Thyroid gland (tissue), 4 donors: ENCODE data around the gene PANX2. TPM values are rescaled to one million over a fixed set of nuclear protein-coding genes. Genes with fewer than 3 reads are reported as not detected.

Experiments used
- DNase-seq, 2 donors: peaks; one replicate each; pipeline ENCODE4 v3.0.0-alpha.2; 2019
- H3K27ac ChIP-seq, 3 donors: fragments of 200-600 bp; sonication (generic); 1 replicate in 2 of 3; 2 replicates in 1 of 3; pipeline ENCODE4 v1.5.1; 2016 to 2019; ENCODE audit warnings: mild to moderate bottlenecking in 1 of 3, moderate library complexity in 1 of 3
- H3K27me3 ChIP-seq: fragments of 200-600 bp; sonication (generic); one replicate; pipeline ENCODE4 v1.5.1; 2019
- H3K36me3 ChIP-seq, 2 donors: fragments of 200-600 bp; sonication (generic); one replicate each; pipeline ENCODE4 v1.5.1; 2016 to 2019
- H3K4me1 ChIP-seq, 2 donors: fragments of 200-600 bp; sonication (generic); one replicate each; pipeline ENCODE4 v1.5.1; 2017 to 2019
- H3K4me3 ChIP-seq, 3 donors: fragments of 200-600 bp; sonication (generic); replicated peaks in 1 of 3; 1 replicate in 2 of 3; 2 replicates in 1 of 3; pipeline ENCODE4 v1.5.1; 2016; ENCODE audit warnings: mild to moderate bottlenecking in 1 of 3
- H3K9me3 ChIP-seq: fragments of 200-600 bp; sonication (generic); one replicate; pipeline ENCODE4 v1.5.1; 2017
- POLR2A ChIP-seq, 2 donors: fragments of 450-650 bp; IDR thresholded peaks; one replicate each; pipeline ENCODE4 v1.6.1; 2017; ENCODE audit warnings: antibody characterized with exemption in 2 of 2, mild to moderate bottlenecking in 2 of 2, moderate library complexity in 1 of 2
- WGBS, 2 donors: methylation state at CpG; one replicate each; pipeline ENCODE4 v1.1.5; 2017; 5-methylcytosine and 5-hydroxymethylcytosine counted together
- intact Hi-C: fragments of 100-400 bp; cut with DNase I; formaldehyde crosslinking; loops from one replicate; pipeline ENCODE4 v1.15.1; 2023
- total RNA-seq, 4 donors: library from RNA; depleted of rRNA; stranded (reverse); fragments of >200 nt; gene quantifications; one replicate each; pipeline ENCODE4 v1.2.3, GENCODE V29; 2016
- TF ChIP-seq, protein P1 (sequence below), 6 experiments: fragments of 200-600 bp in 3 of 6; fragments of 450-650 bp in 3 of 6; sonication (generic) in 3 of 6; IDR thresholded peaks; one replicate each; pipeline ENCODE4 v1.5.1; 2016 to 2019; ENCODE audit warnings: antibody characterized with exemption in 6 of 6, mild to moderate bottlenecking in 2 of 6, inconsistent platforms in 1 of 6, moderate library complexity in 1 of 6

PANX2 gene
- total RNA-seq, 4 donors from 2014 or later, result 9.0 to 12.1 (median 10.9) TPM

DNA sequence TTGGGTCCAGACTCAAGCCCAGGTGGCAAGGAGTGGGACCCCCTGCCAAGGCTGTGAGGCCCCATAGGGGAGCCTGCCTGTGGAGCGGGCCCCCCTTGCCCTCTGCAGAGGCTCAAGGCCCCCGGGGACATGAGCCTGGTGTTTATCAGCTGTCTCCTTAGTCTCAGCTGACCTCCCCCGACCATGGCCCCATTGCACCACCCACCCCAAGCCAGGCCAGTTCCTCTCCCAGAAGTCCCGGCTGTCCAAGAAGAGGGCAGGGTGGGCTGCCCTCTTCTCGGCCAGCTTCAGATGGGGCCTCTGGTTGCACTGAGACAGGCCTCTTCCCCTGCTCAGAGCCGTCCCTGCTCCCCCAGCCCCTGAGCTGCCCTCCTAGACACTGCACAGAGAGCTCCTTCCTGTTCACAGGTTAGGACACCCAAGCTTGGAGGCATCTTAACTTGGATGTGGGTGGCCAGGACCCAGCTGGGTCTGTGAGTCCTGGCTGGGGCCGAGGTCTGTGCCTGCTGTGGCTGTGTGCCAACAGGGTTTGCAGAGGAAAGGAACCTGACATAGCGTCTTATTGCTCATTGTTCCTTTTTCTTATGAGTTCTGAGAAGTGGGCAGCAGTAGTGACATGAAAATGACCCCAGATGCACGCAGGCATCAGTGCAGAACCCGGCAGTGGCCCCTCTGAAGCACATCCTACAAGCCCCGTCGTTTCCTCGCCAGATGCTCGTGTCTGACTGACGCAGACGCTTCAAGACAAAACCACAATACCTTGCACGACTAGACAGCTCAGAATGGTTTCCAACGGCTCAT is 20.6 kb downstream of the PANX2 start:
- DNase-seq, result no peak
- Histone ChIP-seq H3K9me3 (no peaks in the 10 kb centered on the region), H3K36me3 (peaks cover 11% of the 10 kb centered on the region in 2 donors), H3K4me1 (peaks cover 33 to 40% of the 10 kb centered on the region in 2 donors), H3K27me3 (no peaks in the 10 kb centered on the region), H3K27ac (peak overlapping the region; percentile 80 to 91 (median 83)), H3K4me3 (peak overlapping the region in 1 of 3 donors; percentile 23)
- TF ChIP-seq, protein P1, sequence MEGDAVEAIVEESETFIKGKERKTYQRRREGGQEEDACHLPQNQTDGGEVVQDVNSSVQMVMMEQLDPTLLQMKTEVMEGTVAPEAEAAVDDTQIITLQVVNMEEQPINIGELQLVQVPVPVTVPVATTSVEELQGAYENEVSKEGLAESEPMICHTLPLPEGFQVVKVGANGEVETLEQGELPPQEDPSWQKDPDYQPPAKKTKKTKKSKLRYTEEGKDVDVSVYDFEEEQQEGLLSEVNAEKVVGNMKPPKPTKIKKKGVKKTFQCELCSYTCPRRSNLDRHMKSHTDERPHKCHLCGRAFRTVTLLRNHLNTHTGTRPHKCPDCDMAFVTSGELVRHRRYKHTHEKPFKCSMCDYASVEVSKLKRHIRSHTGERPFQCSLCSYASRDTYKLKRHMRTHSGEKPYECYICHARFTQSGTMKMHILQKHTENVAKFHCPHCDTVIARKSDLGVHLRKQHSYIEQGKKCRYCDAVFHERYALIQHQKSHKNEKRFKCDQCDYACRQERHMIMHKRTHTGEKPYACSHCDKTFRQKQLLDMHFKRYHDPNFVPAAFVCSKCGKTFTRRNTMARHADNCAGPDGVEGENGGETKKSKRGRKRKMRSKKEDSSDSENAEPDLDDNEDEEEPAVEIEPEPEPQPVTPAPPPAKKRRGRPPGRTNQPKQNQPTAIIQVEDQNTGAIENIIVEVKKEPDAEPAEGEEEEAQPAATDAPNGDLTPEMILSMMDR (IDR thresholded peaks at IDR 0.05), result no peak
- no peak for TF ChIP-seq POLR2A (IDR thresholded peaks at IDR 0.05)
- WGBS, 2 donors, result 62% methylated on average over 16 to 17 of the region's 18 CpGs
- intact Hi-C loops, result no loop called here

DNA sequence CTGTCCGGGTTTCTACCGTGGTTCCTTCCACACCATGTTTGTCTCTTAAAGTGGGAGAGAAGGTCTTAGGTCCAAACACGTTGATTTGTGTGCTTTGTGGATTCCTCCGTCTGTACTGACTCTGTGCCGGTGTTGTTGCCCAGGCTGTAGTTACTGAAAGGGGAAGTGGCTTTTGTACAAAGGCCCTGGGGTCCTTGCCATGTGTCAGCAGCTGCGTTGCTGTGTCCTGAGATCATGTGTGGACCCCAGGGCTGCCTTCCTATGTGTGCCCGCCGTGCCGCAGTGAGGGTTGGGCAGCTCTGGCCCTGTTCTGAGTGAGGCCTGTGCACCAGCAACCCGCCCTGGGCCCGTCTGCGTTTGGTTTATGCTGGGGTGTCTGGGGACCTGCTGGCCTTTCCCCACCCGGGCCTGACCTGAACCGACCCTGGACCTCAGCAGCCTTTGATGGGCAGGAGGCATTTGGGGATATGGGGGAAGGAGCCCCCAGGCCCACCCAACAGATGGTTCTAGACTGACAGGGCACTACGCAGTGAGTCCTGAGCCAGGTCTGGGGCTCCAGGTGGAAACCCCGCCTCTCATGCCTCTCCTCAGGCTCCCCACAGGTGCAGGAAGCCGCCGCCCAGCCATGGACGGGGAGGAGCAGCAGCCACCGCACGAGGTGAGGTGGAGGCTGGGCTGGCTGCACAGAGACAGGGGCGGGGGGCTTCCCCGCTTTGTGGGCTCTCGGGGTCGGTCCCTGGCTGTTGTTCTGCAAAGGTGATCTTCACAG is 22.1 kb downstream of the PANX2 start:
- Histone ChIP-seq H3K4me3 (no peak overlapping the region), H3K27me3 (no peaks in the 10 kb centered on the region), H3K4me1 (peaks cover 24 to 28% of the 10 kb centered on the region in 2 donors), H3K36me3 (peaks cover 11 to 14% of the 10 kb centered on the region in 2 donors), H3K9me3 (no peaks in the 10 kb centered on the region), H3K27ac (no peak overlapping the region)
- DNase-seq, result no peak
- TF ChIP-seq, protein P1 (IDR thresholded peaks at IDR 0.05), result no peak
- 88 to 95% methylated on average over 5 to 17 of the region's 25 CpGs for WGBS, 2 donors
- intact Hi-C loops, result no loop called here

DNA sequence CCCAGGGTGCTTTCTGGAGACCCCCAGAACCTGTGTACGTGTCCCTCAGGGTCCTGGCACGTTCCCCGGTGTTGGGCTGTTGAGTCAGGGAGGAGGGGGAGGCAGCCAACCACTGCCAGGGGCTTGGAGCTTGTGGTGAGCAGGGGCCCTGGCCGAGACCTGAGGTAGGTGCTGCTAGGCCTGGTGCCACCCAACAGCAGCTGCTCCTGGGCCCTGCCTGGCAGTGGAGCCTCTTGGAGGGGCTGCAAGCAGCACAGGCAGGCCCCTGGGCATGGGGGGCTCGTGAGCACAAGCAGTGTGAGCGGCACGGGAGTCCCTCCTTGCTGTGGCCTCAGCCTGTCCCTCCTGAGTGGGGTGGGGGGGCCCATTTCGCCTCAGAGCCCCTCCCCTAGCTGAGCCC is 23.1 kb downstream of the PANX2 start:
- no peak for DNase-seq
- Histone ChIP-seq H3K9me3 (no peaks in the 10 kb centered on the region), H3K4me3 (no peak overlapping the region), H3K4me1 (peaks cover 24 to 28% of the 10 kb centered on the region in 2 donors), H3K36me3 (peaks cover 20 to 24% of the 10 kb centered on the region in 2 donors), H3K27ac (no peak overlapping the region), H3K27me3 (no peaks in the 10 kb centered on the region)
- intact Hi-C loops, result no loop called here
- TF ChIP-seq, protein P1 (IDR thresholded peaks at IDR 0.05), result no peak
- TF ChIP-seq POLR2A (IDR thresholded peaks at IDR 0.05), result no peak
- no CpG with 5 or more reads among the region's 8 CpGs for WGBS, 2 donors

DNA sequence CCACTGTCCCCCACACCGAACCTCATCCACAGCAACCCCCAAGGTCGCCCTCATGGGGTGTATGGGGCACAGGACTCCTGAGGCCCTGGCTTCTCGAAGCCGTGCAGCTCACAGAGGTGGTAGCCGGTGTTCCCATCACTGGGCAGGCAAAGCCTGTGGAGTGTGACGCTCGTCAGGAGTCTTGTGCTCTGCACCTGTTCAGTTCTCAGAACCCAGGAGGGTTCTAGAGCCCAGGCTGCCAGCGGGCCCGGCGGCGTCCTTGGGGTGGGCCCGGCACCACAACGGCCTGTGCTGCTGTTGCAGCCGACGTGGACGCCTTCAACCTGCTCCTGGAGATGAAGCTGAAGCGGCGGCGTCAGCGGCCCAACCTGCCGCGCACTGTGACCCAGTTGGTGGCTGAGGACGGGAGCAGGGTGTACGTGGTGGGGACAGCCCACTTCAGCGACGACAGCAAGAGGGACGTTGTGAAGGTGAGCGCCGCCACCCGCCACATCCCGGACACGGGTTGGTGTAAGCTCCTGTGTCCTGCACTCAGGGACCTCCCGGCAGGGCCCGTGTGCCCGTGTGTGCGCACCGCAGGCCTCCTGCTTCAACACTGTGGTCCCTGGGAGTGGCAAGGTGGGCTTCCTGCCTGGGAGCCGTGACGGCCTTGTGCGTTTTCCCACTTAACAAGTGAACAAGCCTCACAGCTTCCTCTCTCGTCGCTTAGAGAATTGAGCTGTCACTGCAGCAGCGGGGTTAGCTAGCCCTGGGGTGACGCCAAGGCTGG is 23.7 kb downstream of the PANX2 start:
- DNase-seq, result no peak
- Histone ChIP-seq H3K4me3 (no peak overlapping the region), H3K9me3 (no peaks in the 10 kb centered on the region), H3K27ac (no peak overlapping the region), H3K36me3 (peaks cover 24% of the 10 kb centered on the region in 2 donors), H3K27me3 (no peaks in the 10 kb centered on the region), H3K4me1 (peaks cover 20 to 24% of the 10 kb centered on the region in 2 donors)
- 97 to 99% methylated on average over 7 to 27 of the region's 44 CpGs for WGBS, 2 donors
- intact Hi-C loops, result no loop called here
- TF ChIP-seq, protein P1 (IDR thresholded peaks at IDR 0.05), result no peak
- no peak for TF ChIP-seq POLR2A (IDR thresholded peaks at IDR 0.05)
